Caco-2 (cell line): ENCODE data around the gene FOXF2. TPM values are rescaled to one million over a fixed set of nuclear protein-coding genes. Genes with fewer than 3 reads are reported as not detected.

Experiments
- BruUV-seq: library from RNA; stranded (reverse); fragments of 400-500 nt; replicated peaks from 2 replicates; lab custom pipeline; 2021; lab: Mats Ljungman, UMichigan
- CTCF ChIA-PET: fragments of 300-600 bp; sonication (Branson Sonifier 250); formaldehyde crosslinking; loops from one replicate; lab custom pipeline; 2022; ENCODE audit warnings: antibody characterized with exemption; lab: Charles Lee
- POLR2A ChIA-PET: fragments of 300-600 bp; sonication (Branson Sonifier 250); formaldehyde crosslinking; loops from one replicate; lab custom pipeline; 2022; ENCODE audit warnings: antibody characterized with exemption; lab: Charles Lee
- DNase-seq, 2 experiments: peaks; one replicate each; pipeline versions ENCODE4 v3.0.0 to v3.0.0-alpha.2; 2020 to 2022
- H3K27me3 ChIP-seq: replicated peaks from 2 replicates; pipeline ENCODE4 v1.6.0; 2011; ENCODE audit warnings: low read length; ENCODE audit not compliant: control insufficient read depth, insufficient read depth
- H3K36me3 ChIP-seq: 2 replicates; pipeline ENCODE4 v1.5.1; 2011; ENCODE audit warnings: low read length; ENCODE audit not compliant: control insufficient read depth, insufficient read depth
- H3K4me1 ChIP-seq: fragments of 250-450 bp; sonication (Bioruptor Pico); 2 replicates; pipeline ENCODE4 v1.5.1; 2020; ENCODE audit warnings: mild to moderate bottlenecking
- H3K4me3 ChIP-seq: 2 replicates; pipeline ENCODE4 v1.5.1; 2011; ENCODE audit warnings: low read depth, mild to moderate bottlenecking, control low read depth, low read length
- H3K9me3 ChIP-seq: fragments of 250-450 bp; sonication (Bioruptor Pico); 2 replicates; pipeline ENCODE4 v1.5.1; 2020; ENCODE audit warnings: mild to moderate bottlenecking, moderate library complexity
- H3K27ac Mint-ChIP-seq: one replicate; pipeline ENCODE4 v1.8.0; 2022; ENCODE audit warnings: mixed read lengths; ENCODE audit not compliant: unreplicated experiment
- H3K27me3 Mint-ChIP-seq: one replicate; pipeline ENCODE4 v1.8.0; 2022; ENCODE audit warnings: mixed read lengths; ENCODE audit not compliant: insufficient read depth, unreplicated experiment
- H3K36me3 Mint-ChIP-seq: one replicate; pipeline ENCODE4 v1.8.0; 2022; ENCODE audit warnings: mild to moderate bottlenecking, mixed read lengths; ENCODE audit not compliant: insufficient read depth, unreplicated experiment
- H3K4me1 Mint-ChIP-seq: one replicate; pipeline ENCODE4 v1.8.0; 2022; ENCODE audit warnings: low read depth, mixed read lengths; ENCODE audit not compliant: unreplicated experiment
- H3K4me3 Mint-ChIP-seq: one replicate; pipeline ENCODE4 v1.8.0; 2022; ENCODE audit warnings: mild to moderate bottlenecking, moderate library complexity, mixed read lengths; ENCODE audit not compliant: unreplicated experiment
- H3K9me3 Mint-ChIP-seq: one replicate; pipeline ENCODE4 v1.8.0; 2022; ENCODE audit warnings: mixed read lengths; ENCODE audit not compliant: unreplicated experiment
- CTCF ChIP-seq, 2 experiments: fragments of 200-600 bp in 1 of 2; IDR thresholded peaks; 1 replicate in 1 of 2; 2 replicates in 1 of 2; pipeline versions ENCODE4 v1.5.1 to v1.8.0; 2011 to 2022; ENCODE audit warnings: antibody characterized with exemption in 1 of 2, control low read depth in 1 of 2, inconsistent platforms in 1 of 2, low read depth in 1 of 2, low read length in 1 of 2, mild to moderate bottlenecking in 1 of 2, moderate library complexity in 1 of 2; ENCODE audit not compliant: insufficient read depth in 1 of 2, severe bottlenecking in 1 of 2, unreplicated experiment in 1 of 2
- intact Hi-C: fragments of 100-400 bp; cut with micrococcal nuclease; formaldehyde crosslinking; loops from one replicate; pipeline ENCODE4 v1.10.0; 2022; ENCODE audit not compliant: unreplicated experiment
- total RNA-seq: library from RNA; stranded (reverse); gene quantifications from 2 replicates; pipeline ENCODE4 v1.2.3, GENCODE V29; 2022

Gene FOXF2
- total RNA-seq, 1 experiment from 2014 or later: 0.88 TPM

- Mint-ChIP-seq H3K27ac (no peak overlapping the region), H3K27me3 (peaks cover 45% of the 10 kb centered on the region), H3K4me1 (no peaks in the 10 kb centered on the region), H3K9me3 (no peaks in the 10 kb centered on the region), H3K36me3 (no peaks in the 10 kb centered on the region), H3K4me3 (peak overlapping the region; percentile 50)
- no TSS peak for BruUV-seq
- POLR2A ChIA-PET: no interaction called here
- H3K9me3 ChIP-seq: no peaks in the 10 kb centered on the region
- CTCF ChIA-PET: interaction anchor here (1.3 kb wide), 1 partner anchor 465 kb away, joined by 3 read pairs; no protein-coding TSS in a partner anchor
- no peak overlapping the region for H3K4me3 ChIP-seq
- intact Hi-C loops: no loop called here
- no peaks in the 10 kb centered on the region for H3K36me3 ChIP-seq
- H3K4me1 ChIP-seq: peaks cover 17% of the 10 kb centered on the region
- peaks cover 7% of the 10 kb centered on the region for H3K27me3 ChIP-seq
- TF ChIP-seq CTCF (IDR thresholded peaks at IDR 0.05; ENCODE audit: insufficient read depth in 1 of 2, low read depth in 1 of 2, low read length in 1 of 2, severe bottlenecking in 1 of 2, unreplicated experiment in 1 of 2): no peak
- DNase-seq: no peak
Measured at GRCh38 chr6:1377526-1377925, 11.8 kb upstream of the FOXF2 start.

GRCh38 chr6:1378065-1379016 lies 11.0 kb upstream of the FOXF2 start:
- BruUV-seq: no TSS peak
- H3K36me3 Mint-ChIP-seq: no peaks in the 10 kb centered on the region
- intact Hi-C loops: no loop called here
- TF ChIP-seq CTCF (IDR thresholded peaks at IDR 0.05; ENCODE audit: insufficient read depth in 1 of 2, low read depth in 1 of 2, low read length in 1 of 2, severe bottlenecking in 1 of 2, unreplicated experiment in 1 of 2): no peak
- H3K4me3 Mint-ChIP-seq: peak overlapping the region; percentile 50
- H3K4me1 ChIP-seq: peaks cover 17% of the 10 kb centered on the region
- H3K36me3 ChIP-seq: no peaks in the 10 kb centered on the region
- H3K9me3 ChIP-seq: no peaks in the 10 kb centered on the region
- peak overlapping the region; percentile 22 for H3K4me3 ChIP-seq
- H3K9me3 Mint-ChIP-seq: no peaks in the 10 kb centered on the region
- H3K27ac Mint-ChIP-seq: no peak overlapping the region
- ChIA-PET POLR2A (no interaction called here), CTCF (interaction anchor here (1.3 kb wide), 1 partner anchor 465 kb away, joined by 3 read pairs; no protein-coding TSS in a partner anchor)
- H3K27me3 Mint-ChIP-seq: peaks cover 41% of the 10 kb centered on the region
- H3K27me3 ChIP-seq: peaks cover 7% of the 10 kb centered on the region
- no peak for DNase-seq
- H3K4me1 Mint-ChIP-seq: no peaks in the 10 kb centered on the region

- no TSS peak for BruUV-seq
- peak overlapping the region; percentile 50 for H3K4me3 Mint-ChIP-seq
- no peaks in the 10 kb centered on the region for H3K36me3 Mint-ChIP-seq
Measured at GRCh38 chr6:1379017-1379787, 10.2 kb upstream of the FOXF2 start.

More at GRCh38 chr6:1379017-1379787, 10.2 kb upstream of the FOXF2 start:
- ChIA-PET CTCF (no interaction called here), POLR2A (no interaction called here)
- peak overlapping the region; percentile 7; the same call in 1 of the 2 replicates for H3K4me3 ChIP-seq
- Mint-ChIP-seq H3K9me3 (no peaks in the 10 kb centered on the region), H3K27ac (no peak overlapping the region), H3K27me3 (peaks cover 41% of the 10 kb centered on the region), H3K4me1 (no peaks in the 10 kb centered on the region)
- DNase-seq: no peak
- intact Hi-C loops: no loop called here
- H3K27me3 ChIP-seq: peaks cover 7% of the 10 kb centered on the region
- peak in 1 of 2 experiments; percentile 20 for TF ChIP-seq CTCF (IDR thresholded peaks at IDR 0.05; ENCODE audit: insufficient read depth in 1 of 2, low read depth in 1 of 2, low read length in 1 of 2, severe bottlenecking in 1 of 2, unreplicated experiment in 1 of 2)
- H3K36me3 ChIP-seq: no peaks in the 10 kb centered on the region
- no peaks in the 10 kb centered on the region for H3K9me3 ChIP-seq
- H3K4me1 ChIP-seq: peaks cover 17% of the 10 kb centered on the region
